ENCODE data around the gene NLGN2. TPM values are rescaled to one million over a fixed set of nuclear protein-coding genes. Genes with fewer than 3 reads are reported as not detected.

NLGN2 gene
- total and polyA plus RNA-seq, 2 of the 8 experiments (the other 6 are each of a cell fraction or from before 2014, with no cell fraction given), result 21.2 to 62.8 TPM

DNA sequence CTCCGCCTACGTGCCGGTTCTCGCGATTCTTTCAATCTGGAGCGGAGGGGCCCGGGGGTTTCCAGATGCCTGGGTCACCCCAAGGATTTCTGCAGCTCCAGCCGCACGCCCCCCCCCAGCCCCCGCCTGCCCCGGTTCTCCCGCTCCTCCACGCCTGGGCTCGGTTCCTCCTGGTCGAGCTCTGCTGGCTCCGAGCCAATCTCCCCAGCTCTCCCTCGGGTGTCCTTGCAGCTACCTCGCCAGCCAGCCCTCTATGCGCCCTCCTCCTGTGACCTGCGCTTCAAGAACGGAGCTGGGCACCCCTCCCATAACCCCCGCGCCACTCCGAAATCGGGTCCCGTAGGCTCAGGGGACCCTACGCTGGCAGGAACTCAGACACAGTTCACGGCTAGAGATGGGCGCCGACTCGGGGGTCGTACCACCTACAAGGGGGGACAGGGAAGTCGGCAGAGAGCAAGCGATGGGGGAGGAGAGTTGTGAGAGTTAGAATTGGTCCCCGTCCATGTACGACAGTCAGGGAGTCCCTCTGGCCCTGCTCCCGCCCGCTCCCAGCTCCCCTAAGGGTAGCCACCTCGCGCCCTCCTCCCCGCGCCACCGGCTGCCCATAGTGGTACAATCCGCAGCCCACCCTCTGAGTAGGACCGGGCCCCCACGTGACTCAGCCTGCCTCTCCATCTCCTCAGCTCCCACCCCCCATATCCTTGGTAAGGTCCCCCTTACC lies 32.6 kb downstream of the NLGN2 start (continued):
- TF ChIP-seq TCF12 (IDR thresholded peaks at IDR 0.05; ENCODE audit: low read depth, low read length) (no peak), TBP (IDR thresholded peaks at IDR 0.05; ENCODE audit: low read depth, low read length) (0 out of 2 replicates have a peak, but pooled peaks have one; percentile 12), MAFK (IDR thresholded peaks at IDR 0.05; ENCODE audit: low read depth, low read length) (no peak), JUN (IDR thresholded peaks at IDR 0.05; ENCODE audit: low read depth, low read length) (no peak), KDM5A (IDR thresholded peaks at IDR 0.05; ENCODE audit: low read length) (no peak), EP300 (IDR thresholded peaks at IDR 0.05; ENCODE audit: borderline replicate concordance in 1 of 2, low read depth in 2 of 2, low read length in 2 of 2) (peak in 1 of 2 experiments; percentile 97; a peak in 2 of 3 replicates), CBX5 (IDR thresholded peaks at IDR 0.05; ENCODE audit: low read depth, low read length) (no peak), BACH1 (IDR thresholded peaks at IDR 0.05; ENCODE audit: low read length) (no peak), KDM1A (IDR thresholded peaks at IDR 0.05; ENCODE audit: borderline replicate concordance, low read length) (no peak; the same call in 1 of the 2 replicates), TAF1 (IDR thresholded peaks at IDR 0.05; ENCODE audit: low read depth, low read length) (peak; percentile 34; the same call in 1 of the 2 replicates), EZH2 (IDR thresholded peaks at IDR 0.05; ENCODE audit: low read depth, low read length, severe bottlenecking) (no peak), POU5F1 (IDR thresholded peaks at IDR 0.05; ENCODE audit: low read depth, low read length) (no peak), SIX5 (IDR thresholded peaks at IDR 0.05; ENCODE audit: low read depth, low read length) (peak; percentile 39; the same call in 1 of the 2 replicates), SP2 (IDR thresholded peaks at IDR 0.05; ENCODE audit: low read length) (no peak), CBX8 (IDR thresholded peaks at IDR 0.05; ENCODE audit: borderline replicate concordance, low read depth, low read length) (no peak), GABPA (IDR thresholded peaks at IDR 0.05; ENCODE audit: borderline replicate concordance, insufficient read depth, low read length) (no peak), HDAC6 (IDR thresholded peaks at IDR 0.05; ENCODE audit: low read depth, low read length) (no peak)
- TF ChIP-seq, protein P1, sequence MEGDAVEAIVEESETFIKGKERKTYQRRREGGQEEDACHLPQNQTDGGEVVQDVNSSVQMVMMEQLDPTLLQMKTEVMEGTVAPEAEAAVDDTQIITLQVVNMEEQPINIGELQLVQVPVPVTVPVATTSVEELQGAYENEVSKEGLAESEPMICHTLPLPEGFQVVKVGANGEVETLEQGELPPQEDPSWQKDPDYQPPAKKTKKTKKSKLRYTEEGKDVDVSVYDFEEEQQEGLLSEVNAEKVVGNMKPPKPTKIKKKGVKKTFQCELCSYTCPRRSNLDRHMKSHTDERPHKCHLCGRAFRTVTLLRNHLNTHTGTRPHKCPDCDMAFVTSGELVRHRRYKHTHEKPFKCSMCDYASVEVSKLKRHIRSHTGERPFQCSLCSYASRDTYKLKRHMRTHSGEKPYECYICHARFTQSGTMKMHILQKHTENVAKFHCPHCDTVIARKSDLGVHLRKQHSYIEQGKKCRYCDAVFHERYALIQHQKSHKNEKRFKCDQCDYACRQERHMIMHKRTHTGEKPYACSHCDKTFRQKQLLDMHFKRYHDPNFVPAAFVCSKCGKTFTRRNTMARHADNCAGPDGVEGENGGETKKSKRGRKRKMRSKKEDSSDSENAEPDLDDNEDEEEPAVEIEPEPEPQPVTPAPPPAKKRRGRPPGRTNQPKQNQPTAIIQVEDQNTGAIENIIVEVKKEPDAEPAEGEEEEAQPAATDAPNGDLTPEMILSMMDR (IDR thresholded peaks at IDR 0.05; ENCODE audit: control extremely low read depth in 1 of 3, insufficient read depth in 1 of 3, low read depth in 1 of 3, low read length in 3 of 3), result no peak
